ENCODE measurements around the gene USP3. TPM values are rescaled to one million over a fixed set of nuclear protein-coding genes. Genes with fewer than 3 reads are reported as not detected.

Gene USP3
- total and polyA plus RNA-seq, 2 of the 13 experiments (the other 11 are each of a cell fraction or from before 2014, with no cell fraction given) = 14.3 to 61.2 TPM

DNA sequence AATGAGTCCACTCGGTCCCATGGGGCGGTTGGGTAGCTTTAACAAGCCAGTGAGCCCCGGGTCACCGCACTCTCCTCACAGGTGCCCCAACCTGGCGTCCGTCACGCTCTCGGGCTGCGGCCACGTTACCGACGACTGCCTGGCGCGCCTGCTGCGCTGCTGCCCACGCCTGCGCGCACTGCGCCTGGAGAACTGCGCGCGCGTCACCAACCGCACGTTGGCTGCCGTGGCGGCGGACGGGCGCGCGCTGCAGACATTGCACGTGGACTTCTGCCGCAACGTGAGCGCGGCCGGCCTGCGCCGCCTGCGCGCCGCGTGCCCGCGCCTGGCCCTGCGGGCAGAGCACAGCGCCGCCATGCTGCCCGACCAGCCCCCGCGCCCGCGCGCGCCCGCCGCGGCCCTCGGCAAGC is 96.2 kb downstream of the USP3 start (continued):
- TF ChIP-seq SP140L (CRISPR knock-in tag; IDR thresholded peaks at IDR 0.05; ENCODE audit: borderline replicate concordance) (no peak), KLF12 (CRISPR knock-in tag; IDR thresholded peaks at IDR 0.05; ENCODE audit: borderline replicate concordance) (peak; percentile 56; the same call in 1 of the 2 replicates), ATF7-NPFF (CRISPR knock-in tag; IDR thresholded peaks at IDR 0.05; ENCODE audit: low read depth) (peak; percentile 86; the same call in 1 of the 2 replicates), PHF21A (CRISPR knock-in tag; IDR thresholded peaks at IDR 0.05) (peak; percentile 54; the same call in 1 of the 2 replicates), TCF12 (IDR thresholded peaks at IDR 0.05) (no peak), TCF12 (CRISPR knock-in tag; IDR thresholded peaks at IDR 0.05) (no peak), ZNF207 (IDR thresholded peaks at IDR 0.05; ENCODE audit: borderline replicate concordance) (no peak), ZNF468 (CRISPR knock-in tag; IDR thresholded peaks at IDR 0.05) (no peak), ZNF160 (CRISPR knock-in tag; IDR thresholded peaks at IDR 0.05) (peak; percentile 58; the same call in 1 of the 2 replicates), RBFOX2 (IDR thresholded peaks at IDR 0.05; ENCODE audit: low read depth, low read length) (peak; percentile 94), HOXA5 (CRISPR knock-in tag; IDR thresholded peaks at IDR 0.05) (no peak; the same call in 1 of the 2 replicates), ZNF329 (CRISPR knock-in tag; IDR thresholded peaks at IDR 0.05; ENCODE audit: low read depth) (0 out of 2 replicates have a peak, but pooled peaks have one; percentile 31), SCMH1 (CRISPR knock-in tag; IDR thresholded peaks at IDR 0.05; ENCODE audit: borderline replicate concordance) (no peak), NFE2 (CRISPR knock-in tag; IDR thresholded peaks at IDR 0.05) (no peak), ZNF547 (CRISPR knock-in tag; IDR thresholded peaks at IDR 0.05) (no peak; the same call in 1 of the 2 replicates), ZNF354B (CRISPR knock-in tag; IDR thresholded peaks at IDR 0.05) (no peak), NR2F1 (CRISPR knock-in tag; IDR thresholded peaks at IDR 0.05) (no peak), NBN (conservative IDR thresholded peaks at IDR 0.05) (no peak), SALL2 (CRISPR knock-in tag; IDR thresholded peaks at IDR 0.05) (peak; percentile 70; the same call in 1 of the 2 replicates), IKZF4 (CRISPR knock-in tag; IDR thresholded peaks at IDR 0.05; ENCODE audit: borderline replicate concordance, low read depth, not compliant biosample characterization) (peak; percentile 91), ZNF3 (CRISPR knock-in tag; IDR thresholded peaks at IDR 0.05) (no peak), MIER2 (CRISPR knock-in tag; IDR thresholded peaks at IDR 0.05) (no peak), ZSCAN21 (CRISPR knock-in tag; IDR thresholded peaks at IDR 0.05; ENCODE audit: borderline replicate concordance) (no peak; the same call in 1 of the 2 replicates), NCOA1 (CRISPR knock-in tag; IDR thresholded peaks at IDR 0.05) (no peak), ISL2 (CRISPR knock-in tag; IDR thresholded peaks at IDR 0.05) (peak; percentile 58; the same call in 1 of the 2 replicates), RFX1 (IDR thresholded peaks at IDR 0.05) (no peak), FOXA3 (CRISPR knock-in tag; IDR thresholded peaks at IDR 0.05) (no peak; the same call in none of the 2 replicates), ZBTB38 (CRISPR knock-in tag; IDR thresholded peaks at IDR 0.05) (peak; percentile 80)
- TF ChIP-seq, protein P1, sequence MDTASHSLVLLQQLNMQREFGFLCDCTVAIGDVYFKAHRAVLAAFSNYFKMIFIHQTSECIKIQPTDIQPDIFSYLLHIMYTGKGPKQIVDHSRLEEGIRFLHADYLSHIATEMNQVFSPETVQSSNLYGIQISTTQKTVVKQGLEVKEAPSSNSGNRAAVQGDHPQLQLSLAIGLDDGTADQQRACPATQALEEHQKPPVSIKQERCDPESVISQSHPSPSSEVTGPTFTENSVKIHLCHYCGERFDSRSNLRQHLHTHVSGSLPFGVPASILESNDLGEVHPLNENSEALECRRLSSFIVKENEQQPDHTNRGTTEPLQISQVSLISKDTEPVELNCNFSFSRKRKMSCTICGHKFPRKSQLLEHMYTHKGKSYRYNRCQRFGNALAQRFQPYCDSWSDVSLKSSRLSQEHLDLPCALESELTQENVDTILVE (CRISPR knock-in tag; IDR thresholded peaks at IDR 0.05) = no peak; the same call in 1 of the 2 replicates
- TF ChIP-seq, protein P2, sequence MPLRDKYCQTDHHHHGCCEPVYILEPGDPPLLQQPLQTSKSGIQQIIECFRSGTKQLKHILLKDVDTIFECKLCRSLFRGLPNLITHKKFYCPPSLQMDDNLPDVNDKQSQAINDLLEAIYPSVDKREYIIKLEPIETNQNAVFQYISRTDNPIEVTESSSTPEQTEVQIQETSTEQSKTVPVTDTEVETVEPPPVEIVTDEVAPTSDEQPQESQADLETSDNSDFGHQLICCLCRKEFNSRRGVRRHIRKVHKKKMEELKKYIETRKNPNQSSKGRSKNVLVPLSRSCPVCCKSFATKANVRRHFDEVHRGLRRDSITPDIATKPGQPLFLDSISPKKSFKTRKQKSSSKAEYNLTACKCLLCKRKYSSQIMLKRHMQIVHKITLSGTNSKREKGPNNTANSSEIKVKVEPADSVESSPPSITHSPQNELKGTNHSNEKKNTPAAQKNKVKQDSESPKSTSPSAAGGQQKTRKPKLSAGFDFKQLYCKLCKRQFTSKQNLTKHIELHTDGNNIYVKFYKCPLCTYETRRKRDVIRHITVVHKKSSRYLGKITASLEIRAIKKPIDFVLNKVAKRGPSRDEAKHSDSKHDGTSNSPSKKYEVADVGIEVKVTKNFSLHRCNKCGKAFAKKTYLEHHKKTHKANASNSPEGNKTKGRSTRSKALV (CRISPR knock-in tag; IDR thresholded peaks at IDR 0.05) = peak; percentile 97
- TF ChIP-seq, protein P3, sequence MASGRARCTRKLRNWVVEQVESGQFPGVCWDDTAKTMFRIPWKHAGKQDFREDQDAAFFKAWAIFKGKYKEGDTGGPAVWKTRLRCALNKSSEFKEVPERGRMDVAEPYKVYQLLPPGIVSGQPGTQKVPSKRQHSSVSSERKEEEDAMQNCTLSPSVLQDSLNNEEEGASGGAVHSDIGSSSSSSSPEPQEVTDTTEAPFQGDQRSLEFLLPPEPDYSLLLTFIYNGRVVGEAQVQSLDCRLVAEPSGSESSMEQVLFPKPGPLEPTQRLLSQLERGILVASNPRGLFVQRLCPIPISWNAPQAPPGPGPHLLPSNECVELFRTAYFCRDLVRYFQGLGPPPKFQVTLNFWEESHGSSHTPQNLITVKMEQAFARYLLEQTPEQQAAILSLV (CRISPR knock-in tag; IDR thresholded peaks at IDR 0.05; ENCODE audit: borderline replicate concordance) = peak; percentile 88; the same call in 1 of the 2 replicates

Data from HepG2 (cell line).